ENCODE data around the gene PKD1L1.
"Not testable (repeated sequence)": the region's sequence is repeated elsewhere in the genome, so short reads cannot be mapped to it uniquely, and the experiment has no call there.

PKD1L1 gene

GRCh38 chr7:47757921-47758411 is 190.3 kb downstream of the PKD1L1 start:
- no peak for TF ChIP-seq ZFX (IDR thresholded peaks at IDR 0.05; ENCODE audit: borderline replicate concordance)
- no peak for TF ChIP-seq CTCF (IDR thresholded peaks at IDR 0.05)

GRCh38 chr7:47756636-47757035 is 191.6 kb downstream of the PKD1L1 start:
- no peak overlapping the region for H3K27ac ChIP-seq
- no peak for TF ChIP-seq CTCF (IDR thresholded peaks at IDR 0.05)
- no peak for TF ChIP-seq ZFX (IDR thresholded peaks at IDR 0.05; ENCODE audit: borderline replicate concordance)

More at GRCh38 chr7:47757921-47758411, 190.3 kb downstream of the PKD1L1 start:
- H3K27ac ChIP-seq = no peak overlapping the region

GRCh38 chr7:47755248-47755647 is 193.0 kb downstream of the PKD1L1 start:
- no peak for TF ChIP-seq ZFX (IDR thresholded peaks at IDR 0.05; ENCODE audit: borderline replicate concordance)
- TF ChIP-seq CTCF (IDR thresholded peaks at IDR 0.05) = no peak
- H3K27ac ChIP-seq = no peak overlapping the region

- H3K27ac ChIP-seq = not testable (repeated sequence)
These were observed 196.5 kb downstream of the PKD1L1 start for GRCh38 chr7:47751724-47752123.

GRCh38 chr7:47751043-47751442 is 197.2 kb downstream of the PKD1L1 start:
- no peak overlapping the region for H3K27ac ChIP-seq
- TF ChIP-seq ZFX (IDR thresholded peaks at IDR 0.05; ENCODE audit: borderline replicate concordance) (no peak), CTCF (IDR thresholded peaks at IDR 0.05) (no peak)

GRCh38 chr7:47748041-47748440 is 200.2 kb downstream of the PKD1L1 start:
- no peak for TF ChIP-seq ZFX (IDR thresholded peaks at IDR 0.05; ENCODE audit: borderline replicate concordance)
- no peak for TF ChIP-seq CTCF (IDR thresholded peaks at IDR 0.05)
- no peak overlapping the region for H3K27ac ChIP-seq

- no peak overlapping the region for H3K27ac ChIP-seq
- TF ChIP-seq ZFX (IDR thresholded peaks at IDR 0.05; ENCODE audit: borderline replicate concordance) = no peak
- TF ChIP-seq CTCF (IDR thresholded peaks at IDR 0.05) = no peak
These were observed 201.1 kb downstream of the PKD1L1 start for GRCh38 chr7:47747160-47747559.

- H3K27ac ChIP-seq = no peak overlapping the region
- no peak for TF ChIP-seq CTCF (IDR thresholded peaks at IDR 0.05)
- TF ChIP-seq ZFX (IDR thresholded peaks at IDR 0.05; ENCODE audit: borderline replicate concordance) = no peak
These were observed 201.8 kb downstream of the PKD1L1 start for GRCh38 chr7:47746468-47746867.

Data from 22Rv1 (cell line).